Calu3 (cell line): ENCODE results near the gene IGF1R. TPM values are rescaled to one million over a fixed set of nuclear protein-coding genes. Genes with fewer than 3 reads are reported as not detected.
"Not testable (repeated sequence)": the region's sequence is repeated elsewhere in the genome, so short reads cannot be mapped to it uniquely, and the experiment has no call there.

Experiments used
- BruUV-seq: library from RNA; stranded (reverse); fragments of 400-500 nt; replicated peaks from 2 replicates; lab custom pipeline; 2021; lab: Mats Ljungman, UMichigan
- CTCF ChIA-PET: fragments of 300-600 bp; sonication (Branson Sonifier 250); formaldehyde crosslinking; loops from one replicate; lab custom pipeline; 2022; ENCODE audit warnings: antibody characterized with exemption; lab: Charles Lee
- DNase-seq: peaks from one replicate; pipeline ENCODE4 v3.0.0; 2022
- H3K27ac Mint-ChIP-seq: one replicate; pipeline ENCODE4 v1.8.0; 2022; ENCODE audit warnings: mixed read lengths; ENCODE audit not compliant: unreplicated experiment
- H3K27me3 Mint-ChIP-seq: one replicate; pipeline ENCODE4 v1.8.0; 2022; ENCODE audit warnings: mixed read lengths; ENCODE audit not compliant: unreplicated experiment
- H3K36me3 Mint-ChIP-seq: one replicate; pipeline ENCODE4 v1.8.0; 2022; ENCODE audit warnings: mild to moderate bottlenecking, moderate library complexity, mixed read lengths; ENCODE audit not compliant: insufficient read depth, unreplicated experiment
- H3K4me1 Mint-ChIP-seq: one replicate; pipeline ENCODE4 v1.8.0; 2022; ENCODE audit warnings: mild to moderate bottlenecking, low read depth, mixed read lengths; ENCODE audit not compliant: unreplicated experiment
- H3K4me3 Mint-ChIP-seq: one replicate; pipeline ENCODE4 v1.8.0; 2022; ENCODE audit warnings: mild to moderate bottlenecking, low read depth, moderate library complexity, mixed read lengths; ENCODE audit not compliant: unreplicated experiment
- H3K9me3 Mint-ChIP-seq: one replicate; pipeline ENCODE4 v1.8.0; 2022; ENCODE audit warnings: low read depth, mixed read lengths; ENCODE audit not compliant: unreplicated experiment
- CTCF ChIP-seq: fragments of 200-600 bp; IDR thresholded peaks from one replicate; pipeline ENCODE4 v1.8.0; 2022; ENCODE audit warnings: antibody characterized with exemption; ENCODE audit not compliant: unreplicated experiment
- intact Hi-C: fragments of 100-400 bp; cut with micrococcal nuclease; formaldehyde crosslinking; loops from one replicate; pipeline ENCODE4 v1.10.0; 2022; ENCODE audit not compliant: unreplicated experiment
- total RNA-seq: library from RNA; stranded (reverse); gene quantifications from 2 replicates; pipeline ENCODE4 v1.2.3, GENCODE V29; 2022

IGF1R gene
- total RNA-seq, 1 experiment from 2014 or later: 73.9 TPM

DNA sequence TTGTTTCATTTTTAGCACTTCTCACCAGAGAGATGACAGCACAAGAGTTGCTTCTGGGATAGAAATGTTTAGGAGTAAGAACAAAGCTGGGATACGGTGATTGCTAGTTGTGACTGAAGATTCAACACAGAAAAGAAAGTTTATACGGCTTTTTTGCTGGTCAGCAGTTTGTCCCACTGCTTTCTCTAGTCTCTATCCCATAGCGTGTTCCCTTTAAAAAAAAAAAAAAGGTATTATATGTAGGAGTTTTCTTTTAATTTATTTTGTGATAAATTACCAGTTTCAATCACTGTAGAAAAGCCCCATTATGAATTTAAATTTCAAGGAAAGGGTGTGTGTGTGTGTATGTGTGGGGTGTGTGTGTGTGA is 311.3 kb downstream of the IGF1R start:
- Mint-ChIP-seq H3K27me3 (no peaks in the 10 kb centered on the region), H3K36me3 (peaks cover 15% of the 10 kb centered on the region), H3K4me3 (no peak overlapping the region), H3K27ac (no peak overlapping the region), H3K9me3 (peaks cover 4% of the 10 kb centered on the region), H3K4me1 (no peaks in the 10 kb centered on the region)
- no TSS peak for BruUV-seq
- no peak for DNase-seq
- TF ChIP-seq CTCF: no peak
- intact Hi-C loops: no loop called here
- CTCF ChIA-PET: no interaction called here

DNA sequence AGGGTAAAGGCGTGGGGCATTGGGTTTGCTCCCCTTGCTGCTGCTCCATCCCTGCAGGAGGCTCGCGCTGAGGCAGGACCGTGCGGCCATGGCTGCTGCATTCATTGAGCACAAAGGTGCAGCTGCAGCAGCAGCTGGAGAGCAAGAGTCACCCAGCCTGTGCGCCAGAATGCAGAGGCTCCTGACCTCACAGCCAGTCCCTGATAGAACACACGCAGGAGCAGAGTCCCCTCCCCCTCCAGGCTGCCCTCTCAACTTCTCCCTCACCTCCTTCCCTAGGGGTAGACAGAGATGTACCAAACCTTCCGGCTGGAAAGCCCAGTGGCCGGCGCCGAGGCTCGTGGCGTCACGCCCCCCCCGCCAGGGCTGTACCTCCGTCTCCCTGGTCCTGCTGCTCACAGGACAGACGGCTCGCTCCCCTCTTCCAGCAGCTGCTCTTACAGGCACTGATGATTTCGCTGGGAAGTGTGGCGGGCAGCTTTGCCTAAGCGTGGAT is 312.3 kb downstream of the IGF1R start:
- TF ChIP-seq CTCF: no peak
- intact Hi-C loops: no loop called here
- no TSS peak for BruUV-seq
- peaks cover 4% of the 10 kb centered on the region for H3K9me3 Mint-ChIP-seq
- no peak overlapping the region for H3K27ac Mint-ChIP-seq
- CTCF ChIA-PET: no interaction called here
- DNase-seq: no peak
- H3K27me3 Mint-ChIP-seq: no peaks in the 10 kb centered on the region
- no peaks in the 10 kb centered on the region for H3K4me1 Mint-ChIP-seq
- H3K4me3 Mint-ChIP-seq: no peak overlapping the region
- peaks cover 15% of the 10 kb centered on the region for H3K36me3 Mint-ChIP-seq

DNA sequence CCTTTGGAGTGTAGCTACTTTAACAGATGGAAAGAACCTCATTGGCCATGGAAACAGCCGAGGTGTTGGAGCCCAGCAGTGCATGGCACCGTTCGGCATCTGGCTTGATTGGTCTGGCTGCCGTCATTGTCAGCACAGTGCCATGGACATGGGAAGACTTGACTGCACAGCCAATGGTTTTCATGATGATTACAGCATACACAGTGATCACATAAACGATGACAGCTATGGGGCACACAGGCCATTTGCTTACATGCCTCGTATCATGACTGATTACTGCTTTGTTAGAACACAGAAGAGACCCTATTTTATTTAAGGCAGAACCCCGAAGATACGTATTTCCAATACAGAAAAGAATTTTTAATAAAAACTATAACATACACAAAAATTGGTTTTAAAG is 315.1 kb downstream of the IGF1R start:
- no peaks in the 10 kb centered on the region for H3K4me1 Mint-ChIP-seq
- no peak for TF ChIP-seq CTCF
- intact Hi-C loops: no loop called here
- H3K36me3 Mint-ChIP-seq: peaks cover 15% of the 10 kb centered on the region
- CTCF ChIA-PET: no interaction called here
- no peak overlapping the region for H3K27ac Mint-ChIP-seq
- no TSS peak for BruUV-seq
- no peak for DNase-seq
- H3K9me3 Mint-ChIP-seq: peaks cover 4% of the 10 kb centered on the region
- H3K27me3 Mint-ChIP-seq: no peaks in the 10 kb centered on the region
- H3K4me3 Mint-ChIP-seq: no peak overlapping the region

- Mint-ChIP-seq H3K9me3 (peaks cover 4% of the 10 kb centered on the region), H3K27ac (no peak overlapping the region), H3K27me3 (no peaks in the 10 kb centered on the region), H3K36me3 (peaks cover 11% of the 10 kb centered on the region), H3K4me3 (no peak overlapping the region), H3K4me1 (no peaks in the 10 kb centered on the region)
- CTCF ChIA-PET: interaction anchor here (0.6 kb wide), 1 partner anchor 50 kb away, joined by 8 read pairs; no protein-coding TSS in a partner anchor
- intact Hi-C loops: no loop called here
- no TSS peak for BruUV-seq
- TF ChIP-seq CTCF: no peak
- no peak for DNase-seq
These were observed 316.3 kb downstream of the IGF1R start for GRCh38 chr15:98964466-98965133.

- intact Hi-C loops, H3K27me3 Mint-ChIP-seq, BruUV-seq, DNase-seq, H3K27ac Mint-ChIP-seq, H3K4me3 Mint-ChIP-seq, H3K4me1 Mint-ChIP-seq, H3K9me3 Mint-ChIP-seq: not testable (repeated sequence)
- CTCF ChIA-PET: interaction anchor here (0.6 kb wide), 1 partner anchor 49 kb away, joined by 8 read pairs; no protein-coding TSS in a partner anchor
- peaks cover 11% of the 10 kb centered on the region for H3K36me3 Mint-ChIP-seq
These were observed 316.8 kb downstream of the IGF1R start for GRCh38 chr15:98965134-98965491.
